Endothelial cell of umbilical vein (primary cell): Measurements from ENCODE around the gene RENBP.

ENCODE experiments used
- CTCF ChIP-seq, 2 donors: IDR thresholded peaks; 1 replicate in 1 of 2; 2 replicates in 1 of 2; pipeline ENCODE4 v1.5.1; 2011; ENCODE audit warnings: low read length in 2 of 2, mild to moderate bottlenecking in 2 of 2, moderate library complexity in 2 of 2, control low read depth in 1 of 2, inconsistent platforms in 1 of 2, low read depth in 1 of 2; ENCODE audit not compliant: insufficient read depth in 1 of 2; ENCODE audit errors: extremely low read depth in 1 of 2
- EZH2 ChIP-seq: IDR thresholded peaks from 2 replicates; pipeline ENCODE4 v1.6.1; 2012; ENCODE audit warnings: borderline replicate concordance, low read depth, mild to moderate bottlenecking, moderate library complexity, low read length, inconsistent platforms; ENCODE audit not compliant: severe bottlenecking
- GATA2 ChIP-seq: IDR thresholded peaks from 2 replicates; pipeline ENCODE4 v1.7.0; 2011; ENCODE audit warnings: low read depth, mild to moderate bottlenecking, moderate library complexity, mixed read lengths, low read length; ENCODE audit not compliant: insufficient read length, insufficient read depth
- JUN ChIP-seq: IDR thresholded peaks from 2 replicates; pipeline ENCODE4 v1.6.1; 2011; ENCODE audit warnings: borderline replicate concordance, low read depth; ENCODE audit not compliant: insufficient read length, insufficient read depth
- MYC ChIP-seq: IDR thresholded peaks from one replicate; pipeline ENCODE4 v1.6.1; 2011; ENCODE audit warnings: mild to moderate bottlenecking, low read depth, low read length
- POLR2A ChIP-seq: IDR thresholded peaks from 2 replicates; pipeline ENCODE4 v1.6.1; 2012; ENCODE audit warnings: low read depth, mild to moderate bottlenecking, control low read depth, low read length
- POLR2AphosphoS5 ChIP-seq: IDR thresholded peaks from 2 replicates; pipeline ENCODE4 v1.6.1; 2012; ENCODE audit warnings: low read depth, mild to moderate bottlenecking, control low read depth, low read length, moderate library complexity; ENCODE audit not compliant: insufficient read depth
- TF ChIP-seq, protein P1 (sequence below): IDR thresholded peaks from 2 replicates; pipeline ENCODE4 v1.6.1; 2011; ENCODE audit not compliant: insufficient read depth, insufficient read length

DNA sequence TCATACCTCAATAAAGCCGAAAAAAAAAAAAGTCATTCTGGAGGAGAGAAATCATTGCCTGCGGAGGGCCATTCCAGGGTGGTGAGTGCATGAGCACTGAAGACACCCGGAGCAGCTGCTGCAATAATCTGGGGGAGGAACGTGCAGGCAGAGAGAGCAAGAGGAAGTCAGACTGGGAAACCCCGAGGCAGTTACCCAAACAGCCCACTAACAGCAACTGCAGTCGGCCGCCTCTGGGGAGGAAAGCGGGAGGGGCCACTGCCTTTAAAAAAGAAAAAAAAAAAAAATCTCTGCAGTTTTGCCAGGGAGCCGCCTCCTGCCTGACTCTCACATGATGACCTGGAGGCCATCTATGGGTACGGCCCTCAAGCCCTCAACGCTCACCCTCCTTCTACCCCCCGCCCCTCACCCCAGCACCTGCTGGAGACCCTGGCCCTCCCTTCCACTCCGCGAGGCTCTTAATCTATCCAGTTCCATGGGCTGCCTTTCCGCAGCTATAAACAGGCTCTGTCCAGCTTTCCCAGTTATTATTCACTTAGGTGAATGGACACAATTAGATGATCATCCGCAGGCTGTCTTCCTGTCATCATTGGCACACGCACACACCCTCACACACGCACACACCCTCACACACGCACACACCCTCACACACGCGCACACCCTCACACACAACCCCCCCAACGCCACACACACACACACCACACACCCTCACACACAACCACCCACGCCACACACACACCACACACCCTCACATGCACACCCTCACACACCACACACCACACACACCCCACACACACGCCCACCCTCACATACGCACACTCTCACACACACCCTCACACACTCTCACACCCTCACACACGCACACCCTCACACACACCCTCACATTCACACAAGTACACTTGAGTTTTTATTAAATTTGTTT is 43.4 kb downstream of the RENBP start:
- TF ChIP-seq POLR2A (no peak), CTCF (IDR thresholded peaks at IDR 0.05; ENCODE audit: extremely low read depth in 1 of 2, insufficient read depth in 1 of 2, low read depth in 1 of 2, low read length in 2 of 2) (no peak), POLR2AphosphoS5 (no peak), JUN (no peak), EZH2 (no peak), MYC (no peak), GATA2 (no peak)
- TF ChIP-seq, protein P1, sequence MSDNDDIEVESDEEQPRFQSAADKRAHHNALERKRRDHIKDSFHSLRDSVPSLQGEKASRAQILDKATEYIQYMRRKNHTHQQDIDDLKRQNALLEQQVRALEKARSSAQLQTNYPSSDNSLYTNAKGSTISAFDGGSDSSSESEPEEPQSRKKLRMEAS, result no peak
